ENCODE results near the gene ATF6B. TPM values are rescaled to one million over a fixed set of nuclear protein-coding genes. Genes with fewer than 3 reads are reported as not detected.

Gene ATF6B
- total RNA-seq, 2 experiments from 2014 or later: 54.1 to 55.2 TPM

- DNase-seq: no peak
- Mint-ChIP-seq H3K9me3 (no peaks in the 10 kb centered on the region), H3K27me3 (no peaks in the 10 kb centered on the region), H3K4me1 (ENCODE audit: low read depth) (no peaks in the 10 kb centered on the region), H3K36me3 (ENCODE audit: low read depth) (no peaks in the 10 kb centered on the region), H3K27ac (no peak overlapping the region), H3K4me3 (no peak overlapping the region)
- CTCF ChIA-PET: interaction anchor here (1.4 kb wide), 1 partner anchor 28 kb away, joined by 3 read pairs; no protein-coding TSS in a partner anchor
- TF ChIP-seq, protein P1, sequence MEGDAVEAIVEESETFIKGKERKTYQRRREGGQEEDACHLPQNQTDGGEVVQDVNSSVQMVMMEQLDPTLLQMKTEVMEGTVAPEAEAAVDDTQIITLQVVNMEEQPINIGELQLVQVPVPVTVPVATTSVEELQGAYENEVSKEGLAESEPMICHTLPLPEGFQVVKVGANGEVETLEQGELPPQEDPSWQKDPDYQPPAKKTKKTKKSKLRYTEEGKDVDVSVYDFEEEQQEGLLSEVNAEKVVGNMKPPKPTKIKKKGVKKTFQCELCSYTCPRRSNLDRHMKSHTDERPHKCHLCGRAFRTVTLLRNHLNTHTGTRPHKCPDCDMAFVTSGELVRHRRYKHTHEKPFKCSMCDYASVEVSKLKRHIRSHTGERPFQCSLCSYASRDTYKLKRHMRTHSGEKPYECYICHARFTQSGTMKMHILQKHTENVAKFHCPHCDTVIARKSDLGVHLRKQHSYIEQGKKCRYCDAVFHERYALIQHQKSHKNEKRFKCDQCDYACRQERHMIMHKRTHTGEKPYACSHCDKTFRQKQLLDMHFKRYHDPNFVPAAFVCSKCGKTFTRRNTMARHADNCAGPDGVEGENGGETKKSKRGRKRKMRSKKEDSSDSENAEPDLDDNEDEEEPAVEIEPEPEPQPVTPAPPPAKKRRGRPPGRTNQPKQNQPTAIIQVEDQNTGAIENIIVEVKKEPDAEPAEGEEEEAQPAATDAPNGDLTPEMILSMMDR (IDR thresholded peaks at IDR 0.05): no peak
- intact Hi-C loops (cut with micrococcal nuclease): no loop called here
- POLR2A ChIA-PET: no interaction called here
- ATAC-seq: no peak
Measured at GRCh38 chr6:32074996-32075532, 53.0 kb downstream of the ATF6B start.

DNA sequence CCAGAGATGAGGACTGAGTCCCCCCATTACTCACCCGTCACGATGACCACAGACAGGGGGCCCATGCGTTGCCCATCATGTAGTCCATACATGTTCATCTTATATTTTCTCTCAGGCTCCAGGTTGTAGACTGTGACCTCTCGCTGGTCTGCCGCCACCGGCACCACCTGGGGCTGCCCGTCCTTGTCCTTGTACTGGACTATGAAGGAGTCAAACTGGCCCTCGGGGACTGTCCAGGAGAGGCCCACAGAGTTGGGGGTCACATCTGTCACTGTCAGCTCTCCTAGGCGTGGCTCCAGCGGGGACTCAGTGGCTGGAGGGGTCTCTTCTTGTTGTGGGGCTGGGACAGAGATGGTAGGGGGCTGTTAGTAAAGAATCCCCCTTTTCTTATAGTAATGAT, 54.4 kb downstream of the ATF6B start:
- Mint-ChIP-seq H3K36me3 (ENCODE audit: low read depth) (no peaks in the 10 kb centered on the region), H3K9me3 (no peaks in the 10 kb centered on the region), H3K27me3 (no peaks in the 10 kb centered on the region), H3K4me3 (no peak overlapping the region), H3K27ac (no peak overlapping the region), H3K4me1 (ENCODE audit: low read depth) (no peaks in the 10 kb centered on the region)
- no peak for DNase-seq
- no peak for ATAC-seq
- TF ChIP-seq, protein P1 (IDR thresholded peaks at IDR 0.05): no peak
- POLR2A ChIA-PET: interaction anchor here (1.3 kb wide), 1 partner anchor 11 kb away, joined by 3 read pairs; no protein-coding TSS in a partner anchor
- CTCF ChIA-PET: no interaction called here
- intact Hi-C loops (cut with micrococcal nuclease): no loop called here

GRCh38 chr6:32073101-32073500, 54.9 kb downstream of the ATF6B start:
- Mint-ChIP-seq H3K36me3 (ENCODE audit: low read depth) (no peaks in the 10 kb centered on the region), H3K9me3 (no peaks in the 10 kb centered on the region), H3K27me3 (no peaks in the 10 kb centered on the region), H3K27ac (no peak overlapping the region), H3K4me1 (ENCODE audit: low read depth) (no peaks in the 10 kb centered on the region), H3K4me3 (no peak overlapping the region)
- TF ChIP-seq, protein P1 (IDR thresholded peaks at IDR 0.05): no peak
- intact Hi-C loops (cut with micrococcal nuclease): no loop called here
- ChIA-PET POLR2A (interaction anchor here (0.8 to 1.3 kb wide), 2 partner anchors 10 to 27 kb away, joined by 3 read pairs; no protein-coding TSS in a partner anchor), CTCF (interaction anchor here (1.0 to 1.3 kb wide), 2 partner anchors 15 to 26 kb away, joined by 3 read pairs; no protein-coding TSS in a partner anchor)
- DNase-seq (no peak), ATAC-seq (no peak)

GRCh38 chr6:32070814-32071543, 57.1 kb downstream of the ATF6B start:
- Mint-ChIP-seq H3K9me3 (no peaks in the 10 kb centered on the region), H3K27me3 (no peaks in the 10 kb centered on the region), H3K4me3 (no peak overlapping the region), H3K4me1 (ENCODE audit: low read depth) (no peaks in the 10 kb centered on the region), H3K27ac (no peak overlapping the region), H3K36me3 (ENCODE audit: low read depth) (no peaks in the 10 kb centered on the region)
- TF ChIP-seq, protein P1 (IDR thresholded peaks at IDR 0.05): no peak
- CTCF ChIA-PET: no interaction called here
- intact Hi-C loops (cut with micrococcal nuclease): no loop called here
- no peak for DNase-seq
- no peak for ATAC-seq
- POLR2A ChIA-PET: no interaction called here

DNA sequence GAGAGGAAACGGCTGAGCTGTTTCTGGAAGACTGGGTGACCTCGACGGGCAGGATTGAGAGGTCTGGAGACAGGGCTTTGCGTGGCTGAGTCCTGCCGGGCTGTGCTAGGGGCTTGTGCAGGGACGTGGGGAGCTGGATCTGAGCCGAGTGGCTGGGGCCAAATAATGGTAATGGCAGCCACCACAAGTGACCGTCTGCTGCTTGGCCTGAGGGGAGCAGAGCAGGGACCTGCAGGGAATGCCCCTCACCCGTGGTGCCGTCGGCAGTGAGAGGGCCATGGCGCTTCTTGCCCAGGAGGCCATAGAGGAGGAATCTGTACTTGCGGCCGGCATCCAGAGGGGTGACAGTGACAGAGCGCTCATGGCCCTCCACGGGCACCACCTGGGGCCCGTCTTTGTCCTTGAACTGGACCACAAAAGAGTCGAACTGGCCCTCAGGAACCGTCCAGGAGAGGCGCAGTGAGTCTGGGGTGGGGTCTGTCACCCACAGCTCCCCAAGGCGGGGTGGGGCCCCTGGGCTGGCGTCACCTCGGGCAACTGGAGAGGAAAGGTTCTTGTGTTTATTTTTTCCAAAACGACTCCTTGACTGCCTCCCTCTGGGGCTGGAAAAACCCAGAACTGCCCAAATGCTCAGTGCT, 58.0 kb downstream of the ATF6B start:
- no peaks in the 10 kb centered on the region for H3K9me3 Mint-ChIP-seq
- H3K36me3 Mint-ChIP-seq (ENCODE audit: low read depth): no peaks in the 10 kb centered on the region
- ATAC-seq: no peak
- no peaks in the 10 kb centered on the region for H3K27me3 Mint-ChIP-seq
- ChIA-PET POLR2A (no interaction called here), CTCF (no interaction called here)
- no peaks in the 10 kb centered on the region for H3K4me1 Mint-ChIP-seq (ENCODE audit: low read depth)
- H3K4me3 Mint-ChIP-seq: no peak overlapping the region
- no peak overlapping the region for H3K27ac Mint-ChIP-seq
- intact Hi-C loops (cut with micrococcal nuclease): no loop called here
- TF ChIP-seq, protein P1 (IDR thresholded peaks at IDR 0.05): no peak
- no peak for DNase-seq
